Airway epithelial cell (primary cell): ENCODE data around the gene RPL32. TPM values are rescaled to one million over a fixed set of nuclear protein-coding genes. Genes with fewer than 3 reads are reported as not detected.

Experiments used
- total RNA-seq: library from RNA; depleted of rRNA; stranded (reverse); fragments of >200 nt; gene quantifications from 2 replicates; pipeline ENCODE4 v1.2.3, GENCODE V29; 2015

RPL32 gene
- total RNA-seq = 1,493 and 1,676 TPM in 2 replicates

DNA sequence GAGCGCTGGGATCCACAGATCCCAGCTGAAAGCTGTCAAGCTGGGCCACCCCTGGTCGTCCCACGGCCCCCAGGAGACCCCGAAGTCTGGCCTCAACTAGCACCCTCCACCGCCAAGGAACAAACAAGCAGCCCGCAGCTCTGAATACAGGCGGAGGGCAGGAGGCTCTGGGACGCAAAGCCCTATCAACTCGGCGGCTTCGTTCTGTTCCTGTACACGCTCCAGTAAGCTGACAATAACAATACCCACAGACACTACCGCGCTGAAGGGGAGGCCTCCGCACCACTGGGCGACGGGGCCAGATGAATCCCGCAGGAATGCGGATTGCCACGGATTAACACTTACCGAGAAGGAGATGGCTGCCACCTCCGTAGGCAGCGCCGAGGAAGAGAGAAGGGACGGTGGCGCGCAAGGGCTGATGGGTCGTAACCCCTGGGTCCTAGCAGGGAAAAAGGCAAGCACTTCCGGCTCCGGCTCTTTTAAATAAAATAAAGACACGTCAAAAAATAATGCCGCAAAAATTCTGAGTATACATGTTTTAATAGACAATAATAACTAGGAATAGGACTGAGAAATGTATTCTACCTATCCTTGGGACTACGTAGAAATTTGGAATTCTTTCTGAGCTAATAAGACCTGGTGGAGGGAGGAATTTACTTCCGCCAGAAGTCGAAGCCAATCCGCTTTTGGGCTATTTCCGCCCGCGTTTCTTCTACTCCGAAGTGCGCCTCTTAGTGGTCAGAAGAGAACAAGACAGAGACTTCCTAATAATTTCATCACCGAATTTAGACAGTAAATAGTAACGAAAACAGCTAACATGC lies at the start of gene RPL32:
TSS of gene RPL32 (minus strand) at position 417 of the 821 bp plus-strand sequence. CDS start 1,328 bp downstream, outside the sequence.

DNA sequence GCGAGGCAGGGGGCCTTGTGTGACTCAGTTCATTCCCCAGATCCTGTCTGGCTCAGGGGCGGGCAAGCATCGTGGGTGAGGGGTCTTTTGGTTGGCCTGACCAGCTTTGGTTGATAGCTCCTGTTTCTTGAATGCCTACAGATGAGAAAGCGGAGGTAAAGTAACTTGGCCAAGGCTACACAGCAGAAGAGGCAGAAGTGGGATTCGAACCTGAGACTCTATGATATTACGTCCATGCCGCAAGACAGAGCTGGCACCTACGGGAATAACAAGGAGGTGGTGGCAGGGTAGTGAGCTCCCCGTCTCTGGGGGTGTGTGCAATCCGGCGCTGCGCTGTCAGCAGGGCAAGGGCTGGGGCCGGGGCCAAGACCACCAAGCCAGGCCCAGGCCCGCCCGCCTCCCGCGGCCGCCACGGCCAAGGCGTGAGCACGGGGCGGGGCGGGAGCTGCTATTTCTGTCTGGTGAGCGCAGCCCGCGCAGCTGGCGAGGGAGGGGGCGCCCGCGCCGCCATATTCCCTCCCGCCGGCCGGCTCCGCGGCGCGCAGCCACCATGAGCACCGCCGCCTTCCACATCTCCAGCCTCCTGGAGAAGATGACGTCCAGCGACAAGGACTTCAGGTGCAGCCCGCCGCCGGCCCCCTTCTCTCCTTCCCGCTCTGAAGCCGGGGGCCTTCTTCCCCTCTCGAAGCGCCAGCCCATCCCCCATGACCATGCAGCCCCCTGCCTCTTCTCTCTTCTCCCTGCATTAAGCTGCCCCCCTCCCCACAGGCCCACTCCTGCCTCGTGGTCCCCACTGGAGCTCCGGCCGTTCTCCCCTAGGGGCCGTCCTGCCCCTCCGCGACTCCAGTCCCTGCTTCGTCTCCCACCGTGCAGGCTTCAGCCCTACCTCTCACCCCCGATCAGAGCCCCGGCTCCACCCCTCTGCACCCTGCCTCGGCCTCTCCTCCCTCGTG lies 44.9 kb downstream of the RPL32 start, which contains the start of gene CAND2:
TSS of gene CAND2 (plus strand) at position 510 of the 953 bp plus-strand sequence. CDS start at position 551, 41 bp downstream.

Other genes with a start within 250 kb of the RPL32 start
- 51.6 and 62.2 TPM in 2 replicates for gene RAF1, start 177.4 kb downstream of the RPL32 start, total RNA-seq
- gene TMEM40, start 82.3 kb downstream of the RPL32 start, total RNA-seq = 61.0 and 61.1 TPM in 2 replicates
- gene CAND2, start 44.9 kb downstream of the RPL32 start, total RNA-seq = 1.3 and 1.4 TPM in 2 replicates
- 6.6 and 11.6 TPM in 2 replicates for gene IQSEC1, start 231.9 kb upstream of the RPL32 start, total RNA-seq